Measurements from ENCODE around the gene SAMD4B. TPM values are rescaled to one million over a fixed set of nuclear protein-coding genes. Genes with fewer than 3 reads are reported as not detected.

Gene SAMD4B
- total and polyA plus RNA-seq, 9 of the 15 experiments (the other 6 are each of a cell fraction or from before 2014, with no cell fraction given): 3.4 to 90.5 (median 38.0) TPM

DNA sequence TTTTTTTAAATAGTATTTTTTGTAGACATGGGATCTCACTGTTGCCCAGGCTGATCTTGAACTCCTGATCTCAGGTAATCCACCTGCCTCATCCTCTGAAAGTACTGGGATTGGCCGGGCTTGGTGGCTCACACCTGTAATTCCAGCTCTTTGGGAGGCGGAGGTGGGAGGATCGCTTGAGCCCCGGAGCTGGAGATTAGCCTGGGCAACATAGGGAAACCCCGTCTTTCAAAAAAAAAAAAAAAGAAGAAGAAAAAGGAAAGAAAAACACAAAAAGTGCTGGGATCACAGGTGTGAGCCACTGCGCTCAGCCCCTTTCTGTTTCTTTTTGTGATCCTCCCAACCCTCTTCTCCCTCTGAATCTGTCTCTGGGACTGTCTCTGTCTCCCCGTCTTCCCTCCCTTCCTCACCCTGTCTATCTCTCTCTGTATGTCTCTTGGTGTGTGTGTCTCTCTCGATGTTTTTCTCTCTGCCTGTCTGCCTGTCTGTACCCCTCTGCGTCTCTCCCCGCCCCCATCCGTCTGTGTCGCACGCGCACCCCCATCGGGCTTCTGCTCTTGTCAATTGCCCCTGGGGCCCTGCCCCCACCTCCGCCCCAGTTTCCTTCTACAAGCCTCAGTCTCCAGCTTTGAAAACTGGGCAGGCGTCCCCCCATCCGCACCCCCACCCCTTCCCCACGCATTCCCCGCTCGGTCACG lies 63.9 kb downstream of the SAMD4B start (continued):
- TF ChIP-seq, protein P1, sequence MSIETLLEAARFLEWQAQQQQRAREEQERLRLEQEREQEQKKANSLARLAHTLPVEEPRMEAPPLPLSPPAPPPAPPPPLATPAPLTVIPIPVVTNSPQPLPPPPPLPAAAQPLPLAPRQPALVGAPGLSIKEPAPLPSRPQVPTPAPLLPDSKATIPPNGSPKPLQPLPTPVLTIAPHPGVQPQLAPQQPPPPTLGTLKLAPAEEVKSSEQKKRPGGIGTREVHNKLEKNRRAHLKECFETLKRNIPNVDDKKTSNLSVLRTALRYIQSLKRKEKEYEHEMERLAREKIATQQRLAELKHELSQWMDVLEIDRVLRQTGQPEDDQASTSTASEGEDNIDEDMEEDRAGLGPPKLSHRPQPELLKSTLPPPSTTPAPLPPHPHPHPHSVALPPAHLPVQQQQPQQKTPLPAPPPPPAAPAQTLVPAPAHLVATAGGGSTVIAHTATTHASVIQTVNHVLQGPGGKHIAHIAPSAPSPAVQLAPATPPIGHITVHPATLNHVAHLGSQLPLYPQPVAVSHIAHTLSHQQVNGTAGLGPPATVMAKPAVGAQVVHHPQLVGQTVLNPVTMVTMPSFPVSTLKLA (conservative IDR thresholded peaks at IDR 0.05): peak in 1 of 2 experiments; percentile 49; a peak in 1 of 4 replicates
- TF ChIP-seq, protein P2, sequence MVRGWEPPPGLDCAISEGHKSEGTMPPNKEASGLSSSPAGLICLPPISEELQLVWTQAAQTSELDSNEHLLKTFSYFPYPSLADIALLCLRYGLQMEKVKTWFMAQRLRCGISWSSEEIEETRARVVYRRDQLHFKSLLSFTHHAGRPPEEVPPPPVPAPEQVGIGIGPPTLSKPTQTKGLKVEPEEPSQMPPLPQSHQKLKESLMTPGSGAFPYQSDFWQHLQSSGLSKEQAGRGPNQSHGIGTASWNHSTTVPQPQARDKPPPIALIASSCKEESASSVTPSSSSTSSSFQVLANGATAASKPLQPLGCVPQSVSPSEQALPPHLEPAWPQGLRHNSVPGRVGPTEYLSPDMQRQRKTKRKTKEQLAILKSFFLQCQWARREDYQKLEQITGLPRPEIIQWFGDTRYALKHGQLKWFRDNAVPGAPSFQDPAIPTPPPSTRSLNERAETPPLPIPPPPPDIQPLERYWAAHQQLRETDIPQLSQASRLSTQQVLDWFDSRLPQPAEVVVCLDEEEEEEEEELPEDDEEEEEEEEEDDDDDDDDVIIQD (CRISPR knock-in tag; IDR thresholded peaks at IDR 0.05): no peak
- peak; percentile 79; the same call in 1 of the 2 replicates for TF ChIP-seq LARP7 (IDR thresholded peaks at IDR 0.05)
- TF ChIP-seq SP1 (CRISPR knock-in tag; IDR thresholded peaks at IDR 0.05): 0 out of 2 replicates have a peak, but pooled peaks have one; percentile 28
- no peak for TF ChIP-seq HNRNPLL (IDR thresholded peaks at IDR 0.05; ENCODE audit: low read depth, low read length, poor library complexity, severe bottlenecking)
- TF ChIP-seq ZNF699 (CRISPR knock-in tag; IDR thresholded peaks at IDR 0.05; ENCODE audit: insufficient replicate concordance): no peak
- no peak for TF ChIP-seq HEY1 (CRISPR knock-in tag; IDR thresholded peaks at IDR 0.05; ENCODE audit: borderline replicate concordance)
- TF ChIP-seq JUNB (CRISPR knock-in tag; conservative IDR thresholded peaks at IDR 0.05): no peak
- TF ChIP-seq, protein P3, sequence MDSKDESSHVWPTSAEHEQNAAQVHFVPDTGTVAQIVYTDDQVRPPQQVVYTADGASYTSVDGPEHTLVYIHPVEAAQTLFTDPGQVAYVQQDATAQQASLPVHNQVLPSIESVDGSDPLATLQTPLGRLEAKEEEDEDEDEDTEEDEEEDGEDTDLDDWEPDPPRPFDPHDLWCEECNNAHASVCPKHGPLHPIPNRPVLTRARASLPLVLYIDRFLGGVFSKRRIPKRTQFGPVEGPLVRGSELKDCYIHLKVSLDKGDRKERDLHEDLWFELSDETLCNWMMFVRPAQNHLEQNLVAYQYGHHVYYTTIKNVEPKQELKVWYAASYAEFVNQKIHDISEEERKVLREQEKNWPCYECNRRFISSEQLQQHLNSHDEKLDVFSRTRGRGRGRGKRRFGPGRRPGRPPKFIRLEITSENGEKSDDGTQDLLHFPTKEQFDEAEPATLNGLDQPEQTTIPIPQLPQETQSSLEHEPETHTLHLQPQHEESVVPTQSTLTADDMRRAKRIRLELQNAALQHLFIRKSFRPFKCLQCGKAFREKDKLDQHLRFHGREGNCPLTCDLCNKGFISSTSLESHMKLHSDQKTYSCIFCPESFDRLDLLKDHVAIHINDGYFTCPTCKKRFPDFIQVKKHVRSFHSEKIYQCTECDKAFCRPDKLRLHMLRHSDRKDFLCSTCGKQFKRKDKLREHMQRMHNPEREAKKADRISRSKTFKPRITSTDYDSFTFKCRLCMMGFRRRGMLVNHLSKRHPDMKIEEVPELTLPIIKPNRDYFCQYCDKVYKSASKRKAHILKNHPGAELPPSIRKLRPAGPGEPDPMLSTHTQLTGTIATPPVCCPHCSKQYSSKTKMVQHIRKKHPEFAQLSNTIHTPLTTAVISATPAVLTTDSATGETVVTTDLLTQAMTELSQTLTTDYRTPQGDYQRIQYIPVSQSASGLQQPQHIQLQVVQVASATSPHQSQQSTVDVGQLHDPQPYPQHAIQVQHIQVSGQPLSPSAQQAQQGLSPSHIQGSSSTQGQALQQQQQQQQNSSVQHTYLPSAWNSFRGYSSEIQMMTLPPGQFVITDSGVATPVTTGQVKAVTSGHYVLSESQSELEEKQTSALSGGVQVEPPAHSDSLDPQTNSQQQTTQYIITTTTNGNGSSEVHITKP (IDR thresholded peaks at IDR 0.05; ENCODE audit: partially characterized antibody): no peak
- TF ChIP-seq, protein P4, sequence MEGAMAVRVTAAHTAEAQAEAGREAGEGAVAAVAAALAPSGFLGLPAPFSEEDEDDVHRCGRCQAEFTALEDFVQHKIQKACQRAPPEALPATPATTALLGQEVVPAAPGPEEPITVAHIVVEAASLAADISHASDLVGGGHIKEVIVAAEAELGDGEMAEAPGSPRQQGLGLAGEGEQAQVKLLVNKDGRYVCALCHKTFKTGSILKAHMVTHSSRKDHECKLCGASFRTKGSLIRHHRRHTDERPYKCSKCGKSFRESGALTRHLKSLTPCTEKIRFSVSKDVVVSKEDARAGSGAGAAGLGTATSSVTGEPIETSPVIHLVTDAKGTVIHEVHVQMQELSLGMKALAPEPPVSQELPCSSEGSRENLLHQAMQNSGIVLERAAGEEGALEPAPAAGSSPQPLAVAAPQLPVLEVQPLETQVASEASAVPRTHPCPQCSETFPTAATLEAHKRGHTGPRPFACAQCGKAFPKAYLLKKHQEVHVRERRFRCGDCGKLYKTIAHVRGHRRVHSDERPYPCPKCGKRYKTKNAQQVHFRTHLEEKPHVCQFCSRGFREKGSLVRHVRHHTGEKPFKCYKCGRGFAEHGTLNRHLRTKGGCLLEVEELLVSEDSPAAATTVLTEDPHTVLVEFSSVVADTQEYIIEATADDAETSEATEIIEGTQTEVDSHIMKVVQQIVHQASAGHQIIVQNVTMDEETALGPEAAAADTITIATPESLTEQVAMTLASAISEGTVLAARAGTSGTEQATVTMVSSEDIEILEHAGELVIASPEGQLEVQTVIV (CRISPR knock-in tag; IDR thresholded peaks at IDR 0.05; ENCODE audit: borderline replicate concordance): no peak
- TF ChIP-seq SIRT6 (IDR thresholded peaks at IDR 0.05; ENCODE audit: low read depth, low read length): no peak
- TF ChIP-seq SMARCE1 (IDR thresholded peaks at IDR 0.05): peak; percentile 42
- TF ChIP-seq YBX1 (IDR thresholded peaks at IDR 0.05): no peak
- peak; percentile 40; the same call in 1 of the 2 replicates for TF ChIP-seq SMARCA5 (IDR thresholded peaks at IDR 0.05)
- TF ChIP-seq GATAD2A (IDR thresholded peaks at IDR 0.05): no peak
- no peak for TF ChIP-seq ZBTB1 (CRISPR knock-in tag; IDR thresholded peaks at IDR 0.05; ENCODE audit: borderline replicate concordance, low read depth)
- no peak for TF ChIP-seq ZNF717 (CRISPR knock-in tag; IDR thresholded peaks at IDR 0.05)
- TF ChIP-seq EZH2 (IDR thresholded peaks at IDR 0.05; ENCODE audit: borderline replicate concordance, low read depth, low read length): no peak
- peak; percentile 47 for TF ChIP-seq NCOR1 (IDR thresholded peaks at IDR 0.05)
- peak; percentile 49 to 62; a peak in 2 of 4 replicates for TF ChIP-seq NRF1 (conservative IDR thresholded peaks at IDR 0.05 in 1 of 2, IDR thresholded peaks at IDR 0.05 in 1 of 2)

Measured in K562 (cell line).